Body of pancreas (tissue), 4 donors: Measurements from ENCODE around the gene KLHL40. TPM values are rescaled to one million over a fixed set of nuclear protein-coding genes. Genes with fewer than 3 reads are reported as not detected.

Source experiments
- ATAC-seq: fragments of 150-250 bp; one replicate; pipeline ENCODE4 v1.9.1; 2016
- DNase-seq, 4 donors: peaks; one replicate each; pipeline ENCODE4 v3.0.0-alpha.2; 2019
- H3K27ac ChIP-seq, 4 donors: fragments of 200-600 bp; sonication (generic); 1 replicate in 3 of 4; 2 replicates in 1 of 4; pipeline versions ENCODE4 v1.5.1 to v1.6.1; 2016 to 2019; ENCODE audit warnings: mild to moderate bottlenecking in 1 of 4, mixed read lengths in 1 of 4, moderate library complexity in 1 of 4
- H3K27me3 ChIP-seq, 2 donors: fragments of 200-600 bp; sonication (generic); one replicate each; pipeline ENCODE4 v1.6.0; 2016; ENCODE audit warnings: mild to moderate bottlenecking in 1 of 2
- H3K36me3 ChIP-seq, 2 donors: fragments of 200-600 bp; sonication (generic); replicated peaks in 1 of 2; 2 replicates each; pipeline ENCODE4 v1.5.1; 2016; ENCODE audit warnings: low read depth in 2 of 2; ENCODE audit not compliant: insufficient read depth in 1 of 2
- H3K4me1 ChIP-seq: fragments of 200-600 bp; sonication (generic); one replicate; pipeline ENCODE4 v1.6.0; 2016
- H3K4me3 ChIP-seq, 2 donors: fragments of 200-600 bp; sonication (generic); 1 replicate in 1 of 2; 2 replicates in 1 of 2; pipeline ENCODE4 v1.5.1; 2016 to 2019
- H3K9me3 ChIP-seq, 3 donors: fragments of 200-600 bp; sonication (generic); 1 replicate in 2 of 3; 2 replicates in 1 of 3; pipeline ENCODE4 v1.5.1; 2016
- CTCF ChIP-seq, 7 experiments: fragments of 450-650 bp in 4 of 7; fragments of 200-600 bp in 3 of 7; sonication (generic) in 3 of 7; IDR thresholded peaks; one replicate each; pipeline ENCODE4 v1.5.1; 2016 to 2019; ENCODE audit warnings: antibody characterized with exemption in 7 of 7
- POLR2A ChIP-seq, 3 donors: fragments of 450-650 bp; IDR thresholded peaks; one replicate each; pipeline ENCODE4 v1.6.1; 2016; ENCODE audit warnings: antibody characterized with exemption in 3 of 3, mild to moderate bottlenecking in 2 of 3
- whole genome bisulfite sequencing, 2 donors: methylation state at CpG; one replicate each; pipeline ENCODE4 v1.1.5; 2017; 5-methylcytosine and 5-hydroxymethylcytosine counted together
- intact Hi-C: fragments of 100-400 bp; cut with DNase I; formaldehyde crosslinking; loops from one replicate; pipeline ENCODE4 v1.15.1; 2023
- total RNA-seq, 2 donors: library from RNA; depleted of rRNA; stranded (reverse); fragments of >200 nt; gene quantifications; one replicate each; pipeline ENCODE4 v1.1.0, GENCODE V29; 2016

KLHL40 gene
- total RNA-seq, 2 donors from 2014 or later: not detected

GRCh38 chr3:42704136-42704841 lies 19.0 kb downstream of the KLHL40 start:
- no peak for DNase-seq

GRCh38 chr3:42705058-42705767 lies 19.9 kb downstream of the KLHL40 start:
- WGBS, 2 donors: 76 to 85% methylated on average over 6 to 7 of the region's 7 CpGs
- no peaks in the 10 kb centered on the region for H3K4me1 ChIP-seq
- no peaks in the 10 kb centered on the region for H3K9me3 ChIP-seq
- DNase-seq (no peak), ATAC-seq (no peak)
- no peaks in the 10 kb centered on the region for H3K27me3 ChIP-seq
- TF ChIP-seq POLR2A (IDR thresholded peaks at IDR 0.05): no peak
- TF ChIP-seq CTCF (IDR thresholded peaks at IDR 0.05): no peak
- intact Hi-C loops: no loop called here
- H3K27ac ChIP-seq: no peak overlapping the region
- H3K4me3 ChIP-seq: no peak overlapping the region
- no peaks in the 10 kb centered on the region for H3K36me3 ChIP-seq

More at GRCh38 chr3:42704136-42704841, 19.0 kb downstream of the KLHL40 start:
- H3K27me3 ChIP-seq: no peaks in the 10 kb centered on the region
- no peaks in the 10 kb centered on the region for H3K9me3 ChIP-seq
- H3K4me3 ChIP-seq: no peak overlapping the region
- H3K36me3 ChIP-seq: no peaks in the 10 kb centered on the region
- H3K4me1 ChIP-seq: no peaks in the 10 kb centered on the region
- intact Hi-C loops: no loop called here
- no peak for ATAC-seq
- TF ChIP-seq CTCF (IDR thresholded peaks at IDR 0.05) (no peak), POLR2A (IDR thresholded peaks at IDR 0.05) (no peak)
- 82 to 84% methylated on average over 7 to 8 of the region's 8 CpGs for WGBS, 2 donors
- H3K27ac ChIP-seq: no peak overlapping the region

- H3K27ac ChIP-seq: no peak overlapping the region
- 69 to 83% methylated on average over 8 to 10 of the region's 10 CpGs for WGBS, 2 donors
- DNase-seq (no peak), ATAC-seq (no peak)
- intact Hi-C loops: no loop called here
- no peaks in the 10 kb centered on the region for H3K27me3 ChIP-seq
- TF ChIP-seq POLR2A (IDR thresholded peaks at IDR 0.05): no peak
- TF ChIP-seq CTCF (IDR thresholded peaks at IDR 0.05): no peak
- H3K4me1 ChIP-seq: no peaks in the 10 kb centered on the region
- no peaks in the 10 kb centered on the region for H3K36me3 ChIP-seq
- no peak overlapping the region for H3K4me3 ChIP-seq
- no peaks in the 10 kb centered on the region for H3K9me3 ChIP-seq
Observed at GRCh38 chr3:42705962-42706585, 20.7 kb downstream of the KLHL40 start.

GRCh38 chr3:42706721-42707619 lies 21.6 kb downstream of the KLHL40 start:
- no peak for ATAC-seq
- Histone ChIP-seq H3K9me3 (no peaks in the 10 kb centered on the region), H3K4me1 (no peaks in the 10 kb centered on the region), H3K4me3 (no peak overlapping the region), H3K36me3 (no peaks in the 10 kb centered on the region), H3K27ac (no peak overlapping the region), H3K27me3 (no peaks in the 10 kb centered on the region)
- WGBS, 2 donors: 64 to 69% methylated on average over 7 of the region's 7 CpGs
- intact Hi-C loops: no loop called here
- peak in 1 of 4 donors; percentile 1 for DNase-seq
- no peak for TF ChIP-seq CTCF (IDR thresholded peaks at IDR 0.05)
- no peak for TF ChIP-seq POLR2A (IDR thresholded peaks at IDR 0.05)
